CD4-positive, alpha-beta T cell treated with Interleukin-10 for 1 hour (primary cell): ENCODE results near the gene SWI5.

Experiments
- DNase-seq: peaks from one replicate; pipeline ENCODE4 v3.0.0-alpha.2; 2020

Gene SWI5

GRCh38 chr9:128280084-128280622, 4.1 kb downstream of the SWI5 start:
- no peak for DNase-seq

GRCh38 chr9:128282500-128282899, 6.4 kb downstream of the SWI5 start:
- no peak for DNase-seq

- DNase-seq: no peak
These were observed 9.1 kb downstream of the SWI5 start for GRCh38 chr9:128285033-128285784.

GRCh38 chr9:128286440-128286839, 10.4 kb downstream of the SWI5 start:
- DNase-seq: no peak

- DNase-seq: no peak
These were observed 12.4 kb downstream of the SWI5 start for GRCh38 chr9:128288273-128289004.

- no peak for DNase-seq
These were observed 15.9 kb downstream of the SWI5 start for GRCh38 chr9:128292009-128292408.

- DNase-seq: no peak
These were observed 17.0 kb downstream of the SWI5 start for GRCh38 chr9:128293091-128293490.

- DNase-seq: no peak
These were observed 18.1 kb downstream of the SWI5 start for GRCh38 chr9:128294142-128294541.

- no peak for DNase-seq
These were observed 20.5 kb downstream of the SWI5 start for GRCh38 chr9:128296340-128297220.

GRCh38 chr9:128297221-128297773, 21.2 kb downstream of the SWI5 start:
- DNase-seq: no peak

GRCh38 chr9:128298535-128299482, 22.7 kb downstream of the SWI5 start:
- no peak for DNase-seq

- no peak for DNase-seq
These were observed 28.3 kb downstream of the SWI5 start for GRCh38 chr9:128304136-128304970.

GRCh38 chr9:128304971-128305288, 28.9 kb downstream of the SWI5 start:
- DNase-seq: no peak

- DNase-seq: no peak
These were observed 33.5 kb downstream of the SWI5 start for GRCh38 chr9:128309551-128309950.

GRCh38 chr9:128310461-128310860, 34.4 kb downstream of the SWI5 start:
- no peak for DNase-seq

GRCh38 chr9:128314697-128315096, 38.6 kb downstream of the SWI5 start:
- no peak for DNase-seq

- DNase-seq: no peak
These were observed 40.3 kb downstream of the SWI5 start for GRCh38 chr9:128316421-128316820.

GRCh38 chr9:128317629-128318028, 41.6 kb downstream of the SWI5 start:
- no peak for DNase-seq

- DNase-seq: no peak
These were observed 45.3 kb downstream of the SWI5 start for GRCh38 chr9:128321343-128321742.

- no peak for DNase-seq
These were observed 45.9 kb downstream of the SWI5 start for GRCh38 chr9:128321879-128322403.
